GM10266 (cell line): Measurements from ENCODE around the gene CDH5.

Source experiments
- DNase-seq: peaks from one replicate; pipeline ENCODE4 v3.0.0; 2012; ENCODE audit errors: extremely low spot score
- CTCF ChIP-seq: IDR thresholded peaks from 2 replicates; pipeline ENCODE4 v1.5.1; 2012; ENCODE audit warnings: mild to moderate bottlenecking, low read depth; ENCODE audit not compliant: control insufficient read depth, insufficient read depth; ENCODE audit errors: missing control alignments

Gene CDH5

GRCh38 chr16:66427871-66428681 lies 61.6 kb downstream of the CDH5 start:
- DNase-seq: no peak
- no peak for TF ChIP-seq CTCF

- no peak for DNase-seq
- no peak for TF ChIP-seq CTCF
Measured at GRCh38 chr16:66428682-66429251, 62.3 kb downstream of the CDH5 start.

GRCh38 chr16:66429290-66429962 lies 62.9 kb downstream of the CDH5 start:
- DNase-seq: no peak
- no peak for TF ChIP-seq CTCF

- TF ChIP-seq CTCF: no peak
- DNase-seq: no peak
Measured at GRCh38 chr16:66430214-66430613, 63.7 kb downstream of the CDH5 start.

GRCh38 chr16:66431760-66432159 lies 65.3 kb downstream of the CDH5 start:
- TF ChIP-seq CTCF: no peak
- DNase-seq: no peak

- TF ChIP-seq CTCF: no peak
- no peak for DNase-seq
Measured at GRCh38 chr16:66432429-66432828, 65.9 kb downstream of the CDH5 start.
